ENCODE data around the gene LASP1. TPM values are rescaled to one million over a fixed set of nuclear protein-coding genes. Genes with fewer than 3 reads are reported as not detected.

Gene LASP1
- polyA plus RNA-seq, 1 donor (not counting 4 experiments of a cell fraction or from before 2014, with no cell fraction given), result 88.1 TPM

DNA sequence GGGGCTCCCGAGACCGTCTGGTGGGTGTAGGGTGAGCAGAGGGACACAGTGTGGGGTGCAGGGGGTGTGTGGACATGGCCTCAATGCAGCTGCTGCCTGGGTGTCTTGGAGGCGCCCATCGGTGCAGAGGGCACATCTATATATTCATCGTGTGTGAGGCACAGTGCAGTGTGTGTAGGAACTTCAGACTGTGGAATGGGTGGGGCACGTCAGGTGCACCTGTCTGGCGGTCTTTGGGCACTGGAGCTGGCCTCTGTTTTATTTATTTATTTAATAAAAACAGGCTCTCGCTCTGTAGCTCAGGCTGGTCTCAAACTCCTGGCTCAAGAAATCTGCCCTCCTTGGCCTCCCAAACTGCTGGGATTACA is 16.8 kb downstream of the LASP1 start:
- Histone ChIP-seq H3K9me3 (ENCODE audit: control insufficient read depth, low read depth, low read length) (no peaks in the 10 kb centered on the region), H3K4me1 (ENCODE audit: control insufficient read depth, extremely low read depth, insufficient read depth, low read length) (peaks cover 24% of the 10 kb centered on the region), H3K9ac (ENCODE audit: control insufficient read depth, extremely low read depth, insufficient read depth, low read length) (no peak overlapping the region), H3K27ac (ENCODE audit: control insufficient read depth, insufficient read depth, low read length) (no peak overlapping the region), H4K20me1 (ENCODE audit: control insufficient read depth, extremely low read depth, insufficient read depth, low read length) (peaks cover 6% of the 10 kb centered on the region), H3K36me3 (ENCODE audit: control insufficient read depth in 2 of 2, extremely low read depth in 1 of 2, insufficient read depth in 2 of 2, low read length in 2 of 2) (peaks cover 38 to 59% of the 10 kb centered on the region in 2 experiments), H3K4me2 (ENCODE audit: control insufficient read depth, extremely low read depth, insufficient read depth, low read depth, low read length) (no peak overlapping the region), H3K79me2 (ENCODE audit: control insufficient read depth, insufficient read depth, low read length) (peaks cover 79% of the 10 kb centered on the region), H3K9me1 (ENCODE audit: control insufficient read depth, extremely low read depth, insufficient read depth, low read length) (peaks cover 3% of the 10 kb centered on the region), H3K27me3 (ENCODE audit: control insufficient read depth, extremely low read depth, insufficient read depth, low read length) (no peaks in the 10 kb centered on the region), H3K4me3 (ENCODE audit: control insufficient read depth in 2 of 3, extremely low read depth in 1 of 3, insufficient read depth in 2 of 3, low read depth in 1 of 3, low read length in 3 of 3) (no peak overlapping the region), H2AFZ (ENCODE audit: control insufficient read depth, low read length) (no peak overlapping the region)
- FAIRE-seq, result no peak
- dilution Hi-C loops (cut with MboI; ENCODE audit: extremely low pct_ligation_motif_present, low sequenced_read_pairs), result no loop called here
- DNase-seq (ENCODE audit: low read depth, low spot score), result no peak
- no peak for TF ChIP-seq EZH2 (IDR thresholded peaks at IDR 0.05; ENCODE audit: low read length)
- TF ChIP-seq, protein P1, sequence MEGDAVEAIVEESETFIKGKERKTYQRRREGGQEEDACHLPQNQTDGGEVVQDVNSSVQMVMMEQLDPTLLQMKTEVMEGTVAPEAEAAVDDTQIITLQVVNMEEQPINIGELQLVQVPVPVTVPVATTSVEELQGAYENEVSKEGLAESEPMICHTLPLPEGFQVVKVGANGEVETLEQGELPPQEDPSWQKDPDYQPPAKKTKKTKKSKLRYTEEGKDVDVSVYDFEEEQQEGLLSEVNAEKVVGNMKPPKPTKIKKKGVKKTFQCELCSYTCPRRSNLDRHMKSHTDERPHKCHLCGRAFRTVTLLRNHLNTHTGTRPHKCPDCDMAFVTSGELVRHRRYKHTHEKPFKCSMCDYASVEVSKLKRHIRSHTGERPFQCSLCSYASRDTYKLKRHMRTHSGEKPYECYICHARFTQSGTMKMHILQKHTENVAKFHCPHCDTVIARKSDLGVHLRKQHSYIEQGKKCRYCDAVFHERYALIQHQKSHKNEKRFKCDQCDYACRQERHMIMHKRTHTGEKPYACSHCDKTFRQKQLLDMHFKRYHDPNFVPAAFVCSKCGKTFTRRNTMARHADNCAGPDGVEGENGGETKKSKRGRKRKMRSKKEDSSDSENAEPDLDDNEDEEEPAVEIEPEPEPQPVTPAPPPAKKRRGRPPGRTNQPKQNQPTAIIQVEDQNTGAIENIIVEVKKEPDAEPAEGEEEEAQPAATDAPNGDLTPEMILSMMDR (optimal IDR thresholded peaks at IDR 0.05 in 1 of 3, IDR thresholded peaks at IDR 0.05 in 1 of 3, conservative IDR thresholded peaks at IDR 0.05 in 1 of 3; ENCODE audit: extremely low read depth in 1 of 3, insufficient read depth in 2 of 3, low read length in 3 of 3), result no peak

DNA sequence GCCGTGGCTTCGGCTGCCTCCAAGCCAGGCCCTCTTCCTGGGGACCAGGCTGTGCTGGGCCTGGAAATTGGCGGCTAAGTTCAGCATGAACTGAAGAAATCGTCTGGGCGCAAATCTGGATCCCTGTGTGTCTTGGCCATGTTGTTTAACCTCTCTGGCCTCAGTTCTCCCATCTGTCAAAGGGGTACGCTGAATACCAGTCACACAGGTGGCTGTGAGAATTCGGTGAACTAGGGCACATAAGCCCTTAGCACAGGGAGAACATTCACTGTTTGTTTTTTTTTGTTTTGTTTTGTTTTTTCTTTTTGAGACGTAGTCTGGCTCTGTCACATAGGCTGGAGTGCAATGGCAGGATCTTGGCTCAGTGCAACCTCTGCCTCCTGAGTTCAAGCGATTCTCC is 19.0 kb downstream of the LASP1 start:
- H3K9ac ChIP-seq (ENCODE audit: control insufficient read depth, extremely low read depth, insufficient read depth, low read length), result no peak overlapping the region
- H3K4me1 ChIP-seq (ENCODE audit: control insufficient read depth, extremely low read depth, insufficient read depth, low read length), result peaks cover 3% of the 10 kb centered on the region
- H2AFZ ChIP-seq (ENCODE audit: control insufficient read depth, low read length), result no peak overlapping the region
- H4K20me1 ChIP-seq (ENCODE audit: control insufficient read depth, extremely low read depth, insufficient read depth, low read length), result peaks cover 6% of the 10 kb centered on the region
- H3K4me2 ChIP-seq (ENCODE audit: control insufficient read depth, extremely low read depth, insufficient read depth, low read depth, low read length), result no peak overlapping the region
- H3K9me1 ChIP-seq (ENCODE audit: control insufficient read depth, extremely low read depth, insufficient read depth, low read length), result no peaks in the 10 kb centered on the region
- H3K79me2 ChIP-seq (ENCODE audit: control insufficient read depth, insufficient read depth, low read length), result peaks cover 59% of the 10 kb centered on the region
- no peak overlapping the region for H3K27ac ChIP-seq (ENCODE audit: control insufficient read depth, insufficient read depth, low read length)
- H3K27me3 ChIP-seq (ENCODE audit: control insufficient read depth, extremely low read depth, insufficient read depth, low read length), result no peaks in the 10 kb centered on the region
- no peak for DNase-seq (ENCODE audit: low read depth, low spot score)
- dilution Hi-C loops (cut with MboI; ENCODE audit: extremely low pct_ligation_motif_present, low sequenced_read_pairs), result no loop called here
- TF ChIP-seq EZH2 (IDR thresholded peaks at IDR 0.05; ENCODE audit: low read length), result no peak
- TF ChIP-seq, protein P1 (optimal IDR thresholded peaks at IDR 0.05 in 1 of 3, IDR thresholded peaks at IDR 0.05 in 1 of 3, conservative IDR thresholded peaks at IDR 0.05 in 1 of 3; ENCODE audit: extremely low read depth in 1 of 3, insufficient read depth in 2 of 3, low read length in 3 of 3), result no peak
- H3K4me3 ChIP-seq (ENCODE audit: control insufficient read depth in 2 of 3, extremely low read depth in 1 of 3, insufficient read depth in 2 of 3, low read depth in 1 of 3, low read length in 3 of 3), result no peak overlapping the region
- no peak for FAIRE-seq
- peaks cover 51 to 60% of the 10 kb centered on the region in 2 experiments for H3K36me3 ChIP-seq (ENCODE audit: control insufficient read depth in 2 of 2, extremely low read depth in 1 of 2, insufficient read depth in 2 of 2, low read length in 2 of 2)
- H3K9me3 ChIP-seq (ENCODE audit: control insufficient read depth, low read depth, low read length), result no peaks in the 10 kb centered on the region

Measured in keratinocyte (primary cell).